ENCODE results near the gene GRXCR2. TPM values are rescaled to one million over a fixed set of nuclear protein-coding genes. Genes with fewer than 3 reads are reported as not detected.

GRXCR2 gene
- total and polyA plus RNA-seq, 10 donors: not detected

- TF ChIP-seq CTCF (IDR thresholded peaks at IDR 0.05 in 8 of 11, conservative IDR thresholded peaks at IDR 0.05 in 3 of 11) (no peak), POLR2AphosphoS5 (IDR thresholded peaks at IDR 0.05) (no peak), POLR2A (IDR thresholded peaks at IDR 0.05) (no peak)
- DNase-seq: no peak
- 82 to 86% (median 84%) methylated on average over 6 of the region's 6 CpGs for WGBS, 5 donors
- Histone ChIP-seq H3K4me3 (no peak overlapping the region), H3K27me3 (replicated peaks in 1 of 7) (peaks cover 0 to 10% (median 0%) of the 10 kb centered on the region in 7 donors), H3K4me1 (no peaks in the 10 kb centered on the region), H3K9me3 (no peaks in the 10 kb centered on the region), H3K36me3 (no peaks in the 10 kb centered on the region), H3K27ac (no peak overlapping the region)
- intact Hi-C loops (cut with DNase I; ENCODE audit: low total_unique reads): no loop called here
These were observed 46.6 kb upstream of the GRXCR2 start for GRCh38 chr5:145919413-145919812.

- TF ChIP-seq CTCF (IDR thresholded peaks at IDR 0.05 in 8 of 11, conservative IDR thresholded peaks at IDR 0.05 in 3 of 11) (no peak), POLR2AphosphoS5 (IDR thresholded peaks at IDR 0.05) (no peak), POLR2A (IDR thresholded peaks at IDR 0.05) (no peak)
- DNase-seq: no peak
- Histone ChIP-seq H3K36me3 (no peaks in the 10 kb centered on the region), H3K4me1 (no peaks in the 10 kb centered on the region), H3K27me3 (replicated peaks in 1 of 7) (peaks cover 0 to 10% (median 0%) of the 10 kb centered on the region in 7 donors), H3K27ac (no peak overlapping the region), H3K9me3 (no peaks in the 10 kb centered on the region), H3K4me3 (no peak overlapping the region)
- WGBS, 5 donors: 74 to 87% (median 85%) methylated on average over 2 of the region's 2 CpGs
- intact Hi-C loops (cut with DNase I; ENCODE audit: low total_unique reads): no loop called here
These were observed 45.6 kb upstream of the GRXCR2 start for GRCh38 chr5:145918397-145918796.

GRCh38 chr5:145917288-145917687 is 44.5 kb upstream of the GRXCR2 start:
- intact Hi-C loops (cut with DNase I; ENCODE audit: low total_unique reads): no loop called here
- H3K27ac ChIP-seq: no peak overlapping the region
- H3K4me3 ChIP-seq: no peak overlapping the region
- TF ChIP-seq POLR2AphosphoS5 (IDR thresholded peaks at IDR 0.05) (no peak), POLR2A (IDR thresholded peaks at IDR 0.05) (no peak), CTCF (IDR thresholded peaks at IDR 0.05 in 8 of 11, conservative IDR thresholded peaks at IDR 0.05 in 3 of 11) (no peak)
- DNase-seq: no peak
- no peaks in the 10 kb centered on the region for H3K4me1 ChIP-seq
- H3K36me3 ChIP-seq: no peaks in the 10 kb centered on the region
- H3K9me3 ChIP-seq: no peaks in the 10 kb centered on the region
- peaks cover 0 to 10% (median 0%) of the 10 kb centered on the region in 7 donors for H3K27me3 ChIP-seq (replicated peaks in 1 of 7)

GRCh38 chr5:145915970-145916638 is 43.3 kb upstream of the GRXCR2 start:
- Histone ChIP-seq H3K27ac (no peak overlapping the region), H3K9me3 (no peaks in the 10 kb centered on the region), H3K36me3 (no peaks in the 10 kb centered on the region), H3K4me1 (no peaks in the 10 kb centered on the region), H3K4me3 (no peak overlapping the region), H3K27me3 (replicated peaks in 1 of 7) (peaks cover 0 to 10% (median 0%) of the 10 kb centered on the region in 7 donors)
- intact Hi-C loops (cut with DNase I; ENCODE audit: low total_unique reads): no loop called here
- DNase-seq: no peak
- whole genome bisulfite sequencing, 5 donors: 73 to 82% (median 75%) methylated on average over 7 of the region's 7 CpGs
- TF ChIP-seq CTCF (IDR thresholded peaks at IDR 0.05 in 8 of 11, conservative IDR thresholded peaks at IDR 0.05 in 3 of 11): no peak
- TF ChIP-seq POLR2AphosphoS5 (IDR thresholded peaks at IDR 0.05): no peak
- TF ChIP-seq POLR2A (IDR thresholded peaks at IDR 0.05): no peak

Data from spleen (tissue), 11 donors.